WI38 (cell line): Measurements from ENCODE around the gene ARPC3.
"Not testable (repeated sequence)": the region's sequence is repeated elsewhere in the genome, so short reads cannot be mapped to it uniquely, and the experiment has no call there.

Source experiments
- H3K4me3 ChIP-seq: 2 replicates; pipeline ENCODE4 v1.5.1; 2011; ENCODE audit warnings: low read depth, mild to moderate bottlenecking, control low read depth, low read length
- CTCF ChIP-seq: IDR thresholded peaks from 2 replicates; pipeline ENCODE4 v1.5.1; 2012; ENCODE audit warnings: low read depth, mild to moderate bottlenecking, control low read depth, low read length

Gene ARPC3

GRCh38 chr12:110449799-110450497, at the start of gene ARPC3:
Gene ARPC3 (minus strand): TSS chr12:110450337. CDS start chr12:110450260, 77 bp downstream.
- TF ChIP-seq CTCF, result peak; percentile 81
- peak within 1 kb of the TSS; percentile 94 for H3K4me3 ChIP-seq

- no peak overlapping the region for H3K4me3 ChIP-seq
- TF ChIP-seq CTCF, result no peak
Measured at GRCh38 chr12:110498984-110499706, 49.0 kb upstream of the ARPC3 start.

- H3K4me3 ChIP-seq, result no peak overlapping the region
- no peak for TF ChIP-seq CTCF
Measured at GRCh38 chr12:110475426-110475825, 25.3 kb upstream of the ARPC3 start.

GRCh38 chr12:110468214-110469048, 18.3 kb upstream of the ARPC3 start, which contains the start of the genes FAM216A and GPN3:
Gene FAM216A (plus strand): TSS chr12:110468845. CDS start chr12:110468876, 31 bp downstream.
Gene GPN3 (minus strand): TSS chr12:110468257. CDS start chr12:110468203, 54 bp downstream.
- H3K4me3 ChIP-seq, result peak within 1 kb of the TSS; percentile 68
- no peak for TF ChIP-seq CTCF

GRCh38 chr12:110467847-110468213, 17.7 kb upstream of the ARPC3 start:
- TF ChIP-seq CTCF, result no peak
- H3K4me3 ChIP-seq, result peak overlapping the region; percentile 68

- H3K4me3 ChIP-seq, result 0 out of 2 replicates have a peak overlapping the region, but pooled peaks have one; percentile 68
- no peak for TF ChIP-seq CTCF
Measured at GRCh38 chr12:110466791-110467190, 16.7 kb upstream of the ARPC3 start.

- H3K4me3 ChIP-seq, result not testable (repeated sequence)
Measured at GRCh38 chr12:110465765-110466164, 15.6 kb upstream of the ARPC3 start.
